Dedifferentiated amniotic fluid mesenchymal stem cell (primary cell): ENCODE results near the gene ERC2.

Experiments used
- DNase-seq: peaks from one replicate; pipeline ENCODE4 v3.0.0-alpha.2; 2016; ENCODE audit errors: extremely low spot score

ERC2 gene

DNA sequence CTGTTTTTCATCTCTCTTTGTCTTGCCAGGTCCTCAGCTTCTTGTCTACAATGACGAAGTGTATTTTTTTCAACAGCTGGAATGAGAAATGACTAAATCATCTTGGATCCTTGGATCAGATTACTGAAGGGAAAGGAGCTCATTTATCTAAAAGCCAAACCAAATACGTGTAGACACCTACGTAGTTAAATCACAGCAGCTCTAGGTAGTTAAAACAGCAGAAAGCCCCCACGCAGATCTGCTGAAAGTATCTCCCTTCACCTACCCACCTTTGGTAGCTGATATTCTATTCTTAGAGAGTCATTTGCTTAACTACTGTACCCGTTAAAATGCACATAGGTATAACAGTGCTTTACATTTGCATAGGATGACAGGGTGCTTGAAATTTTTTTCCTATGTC, 875.7 kb downstream of the ERC2 start:
- no peak for DNase-seq

GRCh38 chr3:55591888-55592287, 876.4 kb downstream of the ERC2 start:
- no peak for DNase-seq

DNA sequence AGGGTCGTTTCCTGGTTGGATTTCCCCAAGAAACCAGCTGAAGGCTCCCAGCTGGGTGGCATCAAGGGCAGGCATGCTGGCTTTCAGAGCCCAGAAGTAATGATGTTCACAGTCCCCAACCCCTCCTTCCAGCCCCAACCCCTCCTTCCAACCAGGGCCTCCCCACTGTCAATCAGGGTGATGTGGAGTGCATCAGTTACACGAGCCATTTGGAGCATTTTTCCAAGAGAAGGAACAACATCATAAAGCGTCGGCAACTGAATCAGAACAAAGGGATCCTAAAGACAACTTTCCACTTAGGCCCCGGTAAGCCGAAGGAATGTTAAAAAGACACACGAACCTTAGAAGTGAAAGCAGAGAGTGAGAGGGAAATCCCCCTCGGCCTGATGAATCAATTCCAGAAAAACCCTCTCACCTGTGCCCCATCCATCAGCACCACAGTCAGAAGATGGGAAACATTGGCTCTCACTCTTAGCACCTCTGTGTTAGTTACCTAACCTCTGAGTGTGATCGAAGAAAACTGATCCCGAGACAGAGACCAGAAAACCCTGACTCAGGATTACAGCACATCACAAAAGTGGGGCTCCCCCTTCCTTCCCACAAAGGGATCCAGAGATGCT, 880.0 kb downstream of the ERC2 start:
- no peak for DNase-seq

GRCh38 chr3:55585856-55586255, 882.4 kb downstream of the ERC2 start:
- DNase-seq, result no peak

DNA sequence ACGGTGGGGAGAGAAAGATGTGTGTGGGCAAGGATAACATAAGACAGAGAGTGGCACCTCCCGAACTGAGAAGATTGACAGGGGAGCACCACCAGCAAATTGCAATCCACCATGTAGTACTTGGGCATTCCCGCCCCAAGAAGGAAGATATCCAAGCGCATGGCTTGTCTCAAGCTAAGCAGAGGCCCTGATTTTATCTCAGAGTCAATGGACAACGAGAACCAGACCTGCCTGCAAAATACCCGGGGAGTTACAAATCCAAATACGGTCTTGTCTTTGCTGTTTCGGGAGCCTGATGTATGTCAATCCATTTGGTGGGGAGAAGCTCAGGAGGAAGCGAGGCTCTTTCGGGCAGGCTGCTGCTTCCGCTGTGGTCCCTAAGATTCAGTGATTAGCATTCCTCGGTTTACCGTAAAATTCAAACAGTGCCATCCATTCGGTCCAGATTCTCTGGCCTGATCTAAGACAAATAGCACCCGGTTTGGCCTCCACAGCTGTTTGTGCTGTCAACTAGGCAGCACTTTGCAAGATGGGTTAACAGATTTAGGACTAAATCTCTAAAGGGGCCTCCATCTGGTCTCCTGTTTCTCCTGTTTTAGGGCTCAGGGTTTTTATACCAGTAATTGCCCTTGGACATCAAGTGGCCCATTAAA, 883.4 kb downstream of the ERC2 start:
- no peak for DNase-seq

DNA sequence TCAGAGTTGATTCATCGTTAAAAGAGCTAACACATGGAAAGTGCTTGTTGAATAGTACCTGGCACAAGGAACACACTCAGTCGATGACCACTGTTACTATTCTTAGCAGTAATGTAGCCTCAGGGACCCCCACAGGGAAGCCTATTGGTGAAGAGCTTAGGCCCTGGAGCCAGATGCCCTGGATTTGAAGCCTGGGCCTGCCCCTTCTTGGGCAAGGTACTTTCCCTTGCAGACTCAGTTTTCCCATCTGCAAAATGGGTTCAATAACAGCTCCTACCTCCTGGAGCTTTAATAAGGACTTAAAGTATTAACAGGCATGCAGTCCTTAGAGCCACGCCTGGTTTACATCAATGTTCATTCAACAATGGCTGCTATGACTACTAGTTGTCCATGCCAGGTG, 884.2 kb downstream of the ERC2 start:
- no peak for DNase-seq

- DNase-seq, result no peak
Observed at GRCh38 chr3:55583475-55583874, 884.8 kb downstream of the ERC2 start.

GRCh38 chr3:55579496-55579895, 888.8 kb downstream of the ERC2 start:
- no peak for DNase-seq

- DNase-seq, result no peak
Observed at GRCh38 chr3:55576621-55577388, 891.5 kb downstream of the ERC2 start.

DNA sequence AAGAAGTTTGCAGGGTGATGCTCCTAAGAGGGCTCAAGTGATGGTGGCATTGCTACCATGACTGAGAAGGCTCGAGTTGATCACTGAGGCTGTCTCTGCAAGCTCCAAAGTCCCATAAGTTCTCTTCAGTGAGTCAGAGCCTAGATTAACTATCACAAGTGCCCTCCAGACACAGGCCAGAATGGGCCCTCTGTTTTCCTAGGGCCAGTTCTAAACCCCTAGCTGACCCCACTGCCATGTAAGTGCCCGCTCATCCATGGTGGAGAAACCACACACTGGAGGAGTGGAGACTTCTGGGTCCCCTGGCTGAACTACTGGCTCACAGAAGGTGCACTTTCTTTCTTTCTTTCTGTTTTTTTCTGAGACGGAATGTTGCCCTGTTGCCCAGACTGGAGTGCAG, 893.6 kb downstream of the ERC2 start:
- DNase-seq, result no peak

- no peak for DNase-seq
Observed at GRCh38 chr3:55572816-55573215, 895.5 kb downstream of the ERC2 start.

DNA sequence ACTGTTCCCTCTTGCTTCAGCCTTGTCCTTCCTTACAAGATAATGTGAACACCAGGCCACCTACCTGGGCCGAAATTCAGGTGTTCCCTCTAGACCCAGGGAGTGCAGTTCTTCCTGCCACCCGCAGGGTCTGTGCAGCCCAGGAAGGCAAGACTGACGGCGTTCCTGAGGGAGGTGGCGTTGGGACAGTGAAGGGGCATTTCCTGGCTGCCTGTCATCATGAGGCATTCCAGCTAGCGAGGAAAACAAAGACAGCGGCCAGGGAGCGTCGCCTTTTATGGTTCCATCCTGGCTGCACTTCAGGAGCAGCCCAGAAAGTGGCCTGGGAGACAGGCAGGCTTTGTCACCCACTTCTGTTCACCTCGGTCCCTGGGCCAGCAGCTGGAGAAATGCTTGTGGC, 896.4 kb downstream of the ERC2 start:
- DNase-seq, result no peak

- no peak for DNase-seq
Observed at GRCh38 chr3:55571216-55571813, 897.0 kb downstream of the ERC2 start.

DNA sequence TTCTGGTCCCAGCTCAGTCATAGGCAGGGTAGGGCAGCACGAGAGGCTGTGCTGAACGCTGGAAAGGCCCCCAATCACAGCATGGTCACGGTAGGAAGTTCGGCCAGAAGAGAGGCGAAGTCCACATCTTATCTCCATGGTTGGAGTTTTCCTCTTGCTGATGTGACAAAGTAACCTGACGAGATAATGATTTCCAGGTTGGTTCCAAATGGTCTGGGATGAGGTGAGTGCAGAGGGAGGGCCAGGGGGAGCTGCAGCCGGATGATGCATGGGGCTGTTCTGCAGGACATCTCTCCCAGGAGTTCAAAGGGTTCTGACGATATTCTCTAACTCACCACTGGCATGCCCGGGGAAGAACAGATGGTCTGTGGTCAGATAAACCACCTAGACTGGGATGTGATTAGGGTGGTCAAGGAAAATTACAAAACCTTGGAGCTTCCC, 898.0 kb downstream of the ERC2 start:
- DNase-seq, result no peak

DNA sequence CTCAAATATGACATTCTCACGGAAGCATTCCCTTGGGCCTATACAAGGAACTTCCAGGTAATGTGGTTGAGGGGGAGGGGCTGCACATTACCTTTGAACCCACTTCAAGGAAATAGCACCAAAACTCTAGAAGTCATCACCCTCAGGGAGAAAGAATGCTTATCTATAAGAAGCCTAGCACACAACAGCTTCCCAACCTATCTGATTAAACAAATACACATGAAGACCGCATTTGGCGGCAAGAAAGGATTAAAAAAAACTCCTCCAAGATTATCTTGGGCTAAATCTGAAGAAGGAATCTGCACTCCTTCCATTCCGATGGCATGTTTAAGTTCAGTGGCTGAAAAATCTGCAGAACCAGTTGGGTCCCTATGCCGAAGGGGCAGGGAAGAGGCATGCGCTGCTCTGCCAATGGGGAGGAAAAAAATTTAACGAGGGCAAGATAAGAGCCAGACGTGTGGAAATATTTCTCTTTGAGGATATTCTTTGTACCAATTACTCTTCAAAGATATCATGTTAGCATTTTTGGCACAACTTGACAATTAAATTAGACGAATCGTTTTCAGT, 899.2 kb downstream of the ERC2 start:
- no peak for DNase-seq

DNA sequence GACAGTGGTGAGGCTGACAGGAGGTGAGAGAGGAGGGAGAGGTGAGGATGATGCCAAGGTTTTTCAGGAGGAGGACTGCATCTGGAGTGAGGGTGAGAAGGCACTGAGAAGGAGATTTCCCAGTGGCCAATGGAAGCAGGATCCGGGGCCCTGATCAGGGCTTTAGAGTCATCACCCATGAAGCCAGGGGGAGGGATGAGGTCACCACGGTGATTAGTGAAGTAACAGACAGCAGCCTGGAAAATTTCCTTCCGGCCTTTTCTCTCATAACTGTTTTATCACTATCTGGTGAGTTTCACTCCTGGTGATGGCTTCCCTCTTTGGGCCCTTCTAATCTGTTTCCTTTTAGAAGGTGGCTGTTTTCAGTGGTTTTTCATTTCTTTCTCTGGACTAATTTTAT, 900.7 kb downstream of the ERC2 start:
- no peak for DNase-seq

DNA sequence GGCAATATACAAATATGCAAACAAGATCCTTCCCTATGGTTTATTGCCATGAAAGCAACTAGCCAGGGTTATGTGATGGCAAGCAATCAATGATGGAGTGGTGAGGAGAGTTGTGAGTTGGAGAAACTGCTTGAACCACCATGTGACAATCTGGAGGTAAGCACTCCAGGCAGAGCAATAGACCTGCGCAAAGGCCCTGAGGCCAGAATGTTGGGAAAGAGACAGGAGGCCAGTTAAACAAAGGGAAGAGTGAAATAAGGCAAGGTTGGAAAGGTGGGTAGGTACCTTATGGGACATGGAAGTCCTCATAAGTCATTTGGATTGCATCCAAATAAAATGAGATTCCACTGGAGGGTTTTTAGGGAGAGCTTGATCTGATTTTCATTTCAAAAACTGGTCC, 901.1 kb downstream of the ERC2 start:
- no peak for DNase-seq

DNA sequence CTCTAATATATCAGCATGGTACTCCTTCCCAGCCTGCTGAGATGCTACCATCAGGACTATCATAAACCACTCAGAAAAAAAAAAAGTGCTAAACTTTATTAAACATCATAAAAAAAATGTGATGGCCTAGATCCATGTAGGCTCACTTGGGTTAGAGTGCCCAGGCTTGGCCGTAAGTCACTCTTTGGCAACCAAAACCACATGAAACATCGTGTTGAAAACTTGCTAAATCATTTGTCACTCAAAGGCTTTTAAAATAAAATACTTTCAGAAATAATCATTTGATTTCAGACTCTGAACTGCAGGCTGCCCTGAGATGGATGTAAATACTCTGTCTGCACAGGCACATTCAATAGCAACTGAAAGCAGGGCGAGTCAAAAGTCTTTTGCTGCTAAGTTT, 902.7 kb downstream of the ERC2 start:
- DNase-seq, result no peak

DNA sequence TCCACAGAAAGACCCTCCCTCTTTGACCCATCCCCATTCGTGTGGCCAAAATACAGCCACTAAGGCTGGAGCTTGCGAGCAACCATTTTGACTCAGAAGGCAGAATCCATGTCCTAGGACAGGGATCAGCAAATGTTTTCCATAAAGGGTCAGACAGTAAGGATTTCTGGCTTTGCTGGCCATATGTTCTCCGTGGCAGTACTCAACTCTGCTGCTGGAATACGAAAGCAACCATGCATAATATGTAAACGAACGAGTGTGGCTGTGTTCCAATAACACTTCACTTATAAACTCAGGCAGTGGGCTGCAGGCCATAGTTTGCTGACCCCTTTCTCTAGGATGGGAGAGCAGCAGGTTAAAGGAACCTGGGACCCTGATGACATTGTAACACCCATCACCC, 903.5 kb downstream of the ERC2 start:
- no peak for DNase-seq

DNA sequence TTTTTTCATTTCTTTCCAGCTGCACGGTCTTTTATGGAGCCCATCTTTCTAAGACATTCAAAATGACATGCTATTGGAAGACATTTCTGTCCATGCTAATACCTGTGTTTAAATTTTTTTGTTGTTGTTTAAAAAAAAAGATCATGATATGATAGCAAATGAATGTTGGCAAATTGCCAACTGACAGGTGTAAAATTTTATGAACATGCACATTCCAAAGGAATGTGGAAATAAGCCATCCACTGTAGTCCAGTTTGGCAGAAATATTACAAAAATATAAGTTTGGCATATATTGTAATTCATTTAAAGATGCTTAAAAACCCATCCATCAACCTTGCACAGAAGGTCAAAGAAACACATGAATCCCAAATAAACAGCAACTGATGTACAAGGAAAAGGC, 905.6 kb downstream of the ERC2 start:
- no peak for DNase-seq

DNA sequence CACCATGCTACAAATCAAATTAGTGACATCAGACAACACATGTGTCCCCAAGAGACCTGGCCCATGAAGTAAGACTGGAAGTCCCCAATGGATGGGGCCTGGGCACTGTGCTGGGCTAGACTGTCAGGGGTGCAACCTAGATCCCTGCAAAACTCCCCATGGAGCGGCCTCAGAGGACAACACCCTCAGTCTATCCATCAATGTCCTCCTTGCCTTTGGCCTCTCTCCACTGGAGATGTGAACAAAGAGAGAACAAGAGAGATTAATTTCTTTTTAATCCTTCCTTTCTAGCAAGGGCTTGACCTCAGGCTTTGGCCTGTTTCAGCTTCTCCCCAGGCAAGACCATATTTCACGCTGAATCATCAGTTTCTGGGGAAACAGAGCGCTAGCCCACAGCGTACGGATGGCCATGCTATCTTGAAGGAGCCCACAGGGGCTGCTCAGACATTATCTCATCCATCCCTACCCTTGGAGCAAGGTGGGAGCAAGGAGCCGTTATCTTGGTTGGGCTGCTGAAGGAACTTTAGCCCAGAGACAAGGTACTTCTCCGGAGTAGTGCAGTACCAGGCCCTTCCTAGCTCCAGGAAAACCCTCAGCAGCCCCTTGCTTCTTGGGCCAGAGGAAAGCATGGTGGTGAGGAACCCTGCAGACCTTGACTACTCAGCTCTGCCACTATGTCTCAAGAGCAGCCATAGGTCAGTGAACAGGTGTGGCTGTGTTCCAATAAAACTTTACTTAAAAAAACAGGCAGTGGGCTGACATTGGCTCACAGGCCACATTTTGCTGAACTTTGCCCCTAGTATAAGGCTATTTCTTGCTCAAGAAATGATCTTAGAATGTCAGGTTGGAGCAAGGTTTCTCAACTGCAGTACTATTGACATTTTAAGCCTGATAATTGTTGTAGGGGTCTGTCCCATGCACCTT, 908.5 kb downstream of the ERC2 start:
- no peak for DNase-seq
